HL-60 (cell line): ENCODE data around the gene PLAA.

Experiments used
- CTCF ChIP-seq: IDR thresholded peaks from one replicate; pipeline ENCODE4 v1.5.1; 2011; ENCODE audit warnings: low read length, control low read depth, inconsistent platforms; ENCODE audit not compliant: insufficient read depth
- POLR2AphosphoS5 ChIP-seq: IDR thresholded peaks from 2 replicates; pipeline ENCODE4 v1.6.1; 2012; ENCODE audit warnings: low read depth
- SPI1 ChIP-seq: IDR thresholded peaks from 2 replicates; pipeline ENCODE4 v1.6.1; 2012; ENCODE audit warnings: low read depth, mild to moderate bottlenecking, borderline replicate concordance

DNA sequence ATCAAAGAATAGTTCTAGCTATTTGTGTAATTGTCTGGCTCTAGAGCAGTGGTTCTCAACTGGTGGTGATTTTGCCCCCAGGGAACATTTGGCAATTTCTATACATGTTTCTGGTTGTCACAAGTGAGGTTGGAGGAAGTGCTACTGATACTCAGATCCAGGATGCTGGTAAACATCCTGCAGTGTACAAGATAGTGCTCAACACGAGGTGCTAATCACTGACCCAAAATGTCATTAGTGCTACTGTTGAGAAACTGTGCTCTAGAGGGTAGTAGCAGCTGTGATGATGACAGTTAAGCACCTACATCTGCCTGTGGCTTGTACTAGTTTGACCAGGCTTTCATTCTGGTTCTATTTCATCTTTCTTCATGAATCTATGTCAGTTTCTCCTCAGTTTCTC, 36.3 kb upstream of the PLAA start:
- no peak for TF ChIP-seq POLR2AphosphoS5
- TF ChIP-seq CTCF = no peak
- TF ChIP-seq SPI1 = no peak
